Neural progenitor cell (in vitro differentiated cells): Measurements from ENCODE around the gene TMEM131L.

Experiments used
- CTCF ChIP-seq: fragments of 200-600 bp; sonication (generic); IDR thresholded peaks from 2 replicates; pipeline ENCODE4 v1.5.1; 2017; ENCODE audit warnings: antibody characterized with exemption, mild to moderate bottlenecking
- EZH2phosphoT487 ChIP-seq: fragments of 200-600 bp; sonication (generic); IDR thresholded peaks from 2 replicates; pipeline ENCODE4 v1.6.1; 2017; ENCODE audit warnings: antibody characterized with exemption

GRCh38 chr4:153539422-153539821 lies 73.3 kb downstream of the TMEM131L start:
- TF ChIP-seq CTCF (no peak), EZH2phosphoT487 (no peak)
